GM10266 (cell line): ENCODE data around the gene PLEKHA5.
"Not testable (repeated sequence)": the region's sequence is repeated elsewhere in the genome, so short reads cannot be mapped to it uniquely, and the experiment has no call there.

Experiments used
- DNase-seq: peaks from one replicate; pipeline ENCODE4 v3.0.0; 2012; ENCODE audit errors: extremely low spot score
- CTCF ChIP-seq: IDR thresholded peaks from 2 replicates; pipeline ENCODE4 v1.5.1; 2012; ENCODE audit warnings: mild to moderate bottlenecking, low read depth; ENCODE audit not compliant: control insufficient read depth, insufficient read depth; ENCODE audit errors: missing control alignments

Gene PLEKHA5

GRCh38 chr12:19412844-19413243 lies 283.3 kb downstream of the PLEKHA5 start:
- TF ChIP-seq CTCF = no peak
- no peak for DNase-seq

- not testable (repeated sequence) for DNase-seq
These were observed 284.0 kb downstream of the PLEKHA5 start for GRCh38 chr12:19413582-19413981.

GRCh38 chr12:19415563-19415962 lies 286.0 kb downstream of the PLEKHA5 start:
- TF ChIP-seq CTCF = no peak
- no peak for DNase-seq

GRCh38 chr12:19419086-19419485 lies 289.6 kb downstream of the PLEKHA5 start:
- TF ChIP-seq CTCF = no peak
- DNase-seq = no peak

- no peak for TF ChIP-seq CTCF
- no peak for DNase-seq
These were observed 292.2 kb downstream of the PLEKHA5 start for GRCh38 chr12:19421503-19422282.

- no peak for DNase-seq
- TF ChIP-seq CTCF = no peak
These were observed 293.8 kb downstream of the PLEKHA5 start for GRCh38 chr12:19423166-19423930.
